Measurements from ENCODE around the gene THRB. TPM values are rescaled to one million over a fixed set of nuclear protein-coding genes. Genes with fewer than 3 reads are reported as not detected.

The THRB gene
- total and polyA plus RNA-seq, 10 donors, result 1.00 to 26.6 (median 16.2) TPM

- intact Hi-C loops (cut with DNase I; ENCODE audit: low total_unique reads), result no loop called here
- DNase-seq, result no peak
- Histone ChIP-seq H3K27ac (no peak overlapping the region), H3K36me3 (no peaks in the 10 kb centered on the region), H3K4me3 (no peak overlapping the region), H3K4me1 (no peaks in the 10 kb centered on the region), H3K9me3 (no peaks in the 10 kb centered on the region), H3K27me3 (replicated peaks in 1 of 7) (no peaks in the 10 kb centered on the region)
- WGBS, 5 donors, result 75 to 90% (median 87%) methylated on average over 5 of the region's 5 CpGs
- TF ChIP-seq POLR2A (IDR thresholded peaks at IDR 0.05) (no peak), POLR2AphosphoS5 (IDR thresholded peaks at IDR 0.05) (no peak), CTCF (IDR thresholded peaks at IDR 0.05 in 8 of 11, conservative IDR thresholded peaks at IDR 0.05 in 3 of 11) (no peak)
Observed at GRCh38 chr3:24177201-24177600, 317.4 kb downstream of the THRB start.

- TF ChIP-seq CTCF (IDR thresholded peaks at IDR 0.05 in 8 of 11, conservative IDR thresholded peaks at IDR 0.05 in 3 of 11) (no peak), POLR2A (IDR thresholded peaks at IDR 0.05) (no peak), POLR2AphosphoS5 (IDR thresholded peaks at IDR 0.05) (no peak)
- H3K4me3 ChIP-seq, result no peak overlapping the region
- H3K36me3 ChIP-seq, result no peaks in the 10 kb centered on the region
- intact Hi-C loops (cut with DNase I; ENCODE audit: low total_unique reads), result no loop called here
- H3K4me1 ChIP-seq, result no peaks in the 10 kb centered on the region
- no peak for DNase-seq
- H3K9me3 ChIP-seq, result no peaks in the 10 kb centered on the region
- H3K27me3 ChIP-seq (replicated peaks in 1 of 7), result no peaks in the 10 kb centered on the region
- no peak overlapping the region for H3K27ac ChIP-seq
- 90 to 98% (median 91%) methylated on average over 2 of the region's 2 CpGs for WGBS, 5 donors
Observed at GRCh38 chr3:24174614-24175013, 320.0 kb downstream of the THRB start.

GRCh38 chr3:24168977-24169376, 325.7 kb downstream of the THRB start:
- intact Hi-C loops (cut with DNase I; ENCODE audit: low total_unique reads), result no loop called here
- TF ChIP-seq POLR2AphosphoS5 (IDR thresholded peaks at IDR 0.05) (no peak), POLR2A (IDR thresholded peaks at IDR 0.05) (no peak), CTCF (IDR thresholded peaks at IDR 0.05 in 8 of 11, conservative IDR thresholded peaks at IDR 0.05 in 3 of 11) (no peak)
- Histone ChIP-seq H3K27ac (no peak overlapping the region), H3K4me1 (no peaks in the 10 kb centered on the region), H3K9me3 (no peaks in the 10 kb centered on the region), H3K27me3 (replicated peaks in 1 of 7) (no peaks in the 10 kb centered on the region), H3K4me3 (no peak overlapping the region), H3K36me3 (no peaks in the 10 kb centered on the region)
- no peak for DNase-seq
- WGBS, 5 donors, result 64 to 87% (median 71%) methylated on average over 3 of the region's 3 CpGs

GRCh38 chr3:24167429-24167828, 327.2 kb downstream of the THRB start:
- no peaks in the 10 kb centered on the region for H3K36me3 ChIP-seq
- H3K4me3 ChIP-seq, result no peak overlapping the region
- H3K4me1 ChIP-seq, result no peaks in the 10 kb centered on the region
- no peak for DNase-seq
- H3K27me3 ChIP-seq (replicated peaks in 1 of 7), result no peaks in the 10 kb centered on the region
- WGBS, 5 donors, result 68 to 92% (median 80%) methylated on average over 3 of the region's 3 CpGs
- no peak overlapping the region for H3K27ac ChIP-seq
- intact Hi-C loops (cut with DNase I; ENCODE audit: low total_unique reads), result no loop called here
- H3K9me3 ChIP-seq, result no peaks in the 10 kb centered on the region
- no peak for TF ChIP-seq POLR2AphosphoS5 (IDR thresholded peaks at IDR 0.05)
- TF ChIP-seq CTCF (IDR thresholded peaks at IDR 0.05 in 8 of 11, conservative IDR thresholded peaks at IDR 0.05 in 3 of 11), result no peak
- TF ChIP-seq POLR2A (IDR thresholded peaks at IDR 0.05), result no peak
